T-helper 1 cell (primary cell): ENCODE results near the gene GATAD2A.

Experiments used
- DNase-seq, 5 donors: peaks; one replicate each; pipeline ENCODE4 v3.0.0-alpha.2; 2012 to 2020

The GATAD2A gene

GRCh38 chr19:19491321-19492025 is 86.0 kb downstream of the GATAD2A start:
- no peak for DNase-seq

- no peak for DNase-seq
Measured at GRCh38 chr19:19492026-19492610, 86.6 kb downstream of the GATAD2A start.

GRCh38 chr19:19493841-19494546 is 88.5 kb downstream of the GATAD2A start:
- no peak for DNase-seq

- no peak for DNase-seq
Measured at GRCh38 chr19:19495614-19496603, 90.4 kb downstream of the GATAD2A start.

GRCh38 chr19:19498255-19498991 is 92.9 kb downstream of the GATAD2A start:
- no peak for DNase-seq

- DNase-seq: no peak
Measured at GRCh38 chr19:19499272-19499995, 94.0 kb downstream of the GATAD2A start.

- no peak for DNase-seq
Measured at GRCh38 chr19:19500975-19501644, 95.6 kb downstream of the GATAD2A start.

GRCh38 chr19:19501798-19502197 is 96.3 kb downstream of the GATAD2A start:
- no peak for DNase-seq

GRCh38 chr19:19502281-19502680 is 96.8 kb downstream of the GATAD2A start:
- no peak for DNase-seq

GRCh38 chr19:19502808-19503602 is 97.5 kb downstream of the GATAD2A start:
- no peak for DNase-seq

- DNase-seq: no peak
Measured at GRCh38 chr19:19504754-19505668, 99.5 kb downstream of the GATAD2A start.

GRCh38 chr19:19505669-19506326 is 100.3 kb downstream of the GATAD2A start:
- no peak for DNase-seq

GRCh38 chr19:19506592-19506991 is 101.1 kb downstream of the GATAD2A start:
- DNase-seq: no peak

- no peak for DNase-seq
Measured at GRCh38 chr19:19507354-19507753, 101.9 kb downstream of the GATAD2A start.

- DNase-seq: no peak
Measured at GRCh38 chr19:19508217-19508616, 102.7 kb downstream of the GATAD2A start.

- DNase-seq: no peak
Measured at GRCh38 chr19:19510432-19510831, 105.0 kb downstream of the GATAD2A start.

- no peak for DNase-seq
Measured at GRCh38 chr19:19513682-19514081, 108.2 kb downstream of the GATAD2A start.

GRCh38 chr19:19514215-19514657 is 108.8 kb downstream of the GATAD2A start:
- DNase-seq: no peak
